T-helper 17 cell (primary cell): ENCODE results near the gene PMS1. TPM values are rescaled to one million over a fixed set of nuclear protein-coding genes. Genes with fewer than 3 reads are reported as not detected.
"Not testable (repeated sequence)": the region's sequence is repeated elsewhere in the genome, so short reads cannot be mapped to it uniquely, and the experiment has no call there.

Experiments used
- ATAC-seq: fragments of 150-1000 bp; cut with Tn5 transposase; 2 replicates; pipeline ENCODE4 v1.10.0; 2021; ENCODE audit warnings: mild to moderate bottlenecking, moderate library complexity
- DNase-seq, 3 donors: peaks; one replicate each; pipeline versions ENCODE4 v3.0.0 to v3.0.0-alpha.2; 2020 to 2021
- H3K9me3 ChIP-seq: one replicate; pipeline ENCODE4 v1.7.0; 2013; ENCODE audit warnings: low read length, mild to moderate bottlenecking; ENCODE audit not compliant: control insufficient read depth, poor library complexity, severe bottlenecking
- H3K27ac Mint-ChIP-seq: one replicate; pipeline ENCODE4 v1.8.0; 2022; ENCODE audit warnings: mild to moderate bottlenecking, moderate library complexity, mixed read lengths
- H3K27me3 Mint-ChIP-seq: one replicate; pipeline ENCODE4 v1.8.0; 2022; ENCODE audit warnings: mixed read lengths
- H3K36me3 Mint-ChIP-seq: one replicate; pipeline ENCODE4 v1.8.0; 2022; ENCODE audit warnings: low read depth, mixed read lengths
- H3K4me1 Mint-ChIP-seq: one replicate; pipeline ENCODE4 v1.8.0; 2022; ENCODE audit warnings: mild to moderate bottlenecking, mixed read lengths
- H3K4me3 Mint-ChIP-seq: one replicate; pipeline ENCODE4 v1.8.0; 2022; ENCODE audit warnings: mild to moderate bottlenecking, moderate library complexity, mixed read lengths
- total RNA-seq, 4 donors: library from RNA in 2 of 4; stranded (reverse) in 2 of 4; gene quantifications; one replicate each; pipeline ENCODE4 v1.2.3 and lab custom pipeline; 2022 to 2026

PMS1 gene
- total RNA-seq, 2 donors from 2014 or later: 18.0 to 18.4 TPM

- no peaks in the 10 kb centered on the region for H3K9me3 ChIP-seq
- ATAC-seq (no peak), DNase-seq (no peak)
- H3K4me3 Mint-ChIP-seq: no peak overlapping the region
- peaks cover under 1% of the 10 kb centered on the region for H3K27me3 Mint-ChIP-seq
- peaks cover 5% of the 10 kb centered on the region for H3K4me1 Mint-ChIP-seq
- peaks cover 5% of the 10 kb centered on the region for H3K36me3 Mint-ChIP-seq
- no peak overlapping the region for H3K27ac Mint-ChIP-seq
Observed at GRCh38 chr2:189880832-189881492, 96.7 kb downstream of the PMS1 start.

- H3K27me3 Mint-ChIP-seq: peaks cover 7% of the 10 kb centered on the region
- DNase-seq (no peak), ATAC-seq (no peak)
- H3K27ac Mint-ChIP-seq: no peak overlapping the region
- peaks cover 4% of the 10 kb centered on the region for H3K4me1 Mint-ChIP-seq
- no peaks in the 10 kb centered on the region for H3K36me3 Mint-ChIP-seq
- no peak overlapping the region for H3K4me3 Mint-ChIP-seq
- H3K9me3 ChIP-seq: no peaks in the 10 kb centered on the region
Observed at GRCh38 chr2:189885368-189885767, 101.1 kb downstream of the PMS1 start.

DNA sequence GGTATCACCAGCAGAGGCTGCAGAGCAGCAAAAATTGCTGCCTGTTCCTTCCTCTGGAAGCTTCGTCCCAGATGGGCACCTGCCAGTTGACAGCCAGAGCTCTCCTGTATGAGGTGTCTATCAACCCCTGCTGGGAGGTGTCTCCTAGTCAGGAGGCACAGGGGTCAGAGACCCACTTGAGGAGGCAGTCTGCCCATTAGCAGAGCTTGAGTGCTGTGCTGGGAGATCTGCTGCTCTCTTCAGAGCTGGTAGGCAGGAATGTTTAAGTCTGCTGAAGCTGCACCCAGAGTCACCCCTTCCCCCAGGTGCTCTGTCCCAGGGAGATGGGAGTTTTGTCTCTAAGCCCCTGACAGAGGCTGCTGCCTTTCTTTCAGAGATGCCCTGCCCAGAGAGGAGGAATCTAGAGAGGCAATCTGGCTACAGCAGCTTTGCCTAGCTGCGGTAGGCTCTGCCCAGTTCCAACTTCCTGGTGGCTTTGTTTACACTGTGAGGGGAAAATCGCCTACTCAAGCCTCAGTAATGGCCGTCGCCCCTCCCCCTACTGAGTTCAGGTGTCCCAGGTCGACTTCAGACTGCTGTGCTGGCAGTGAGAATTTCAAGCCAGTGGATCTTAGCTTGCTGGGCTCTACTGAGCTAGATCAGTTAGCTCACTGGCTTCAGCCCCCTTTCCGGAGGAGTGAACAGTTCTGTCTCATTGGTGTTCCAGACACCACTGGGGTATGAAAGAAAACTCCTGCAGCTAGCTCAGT is 108.5 kb downstream of the PMS1 start:
- H3K27me3 Mint-ChIP-seq: peaks cover 11% of the 10 kb centered on the region
- H3K9me3 ChIP-seq, H3K4me3 Mint-ChIP-seq, H3K4me1 Mint-ChIP-seq, ATAC-seq, H3K36me3 Mint-ChIP-seq, DNase-seq, H3K27ac Mint-ChIP-seq: not testable (repeated sequence)

DNA sequence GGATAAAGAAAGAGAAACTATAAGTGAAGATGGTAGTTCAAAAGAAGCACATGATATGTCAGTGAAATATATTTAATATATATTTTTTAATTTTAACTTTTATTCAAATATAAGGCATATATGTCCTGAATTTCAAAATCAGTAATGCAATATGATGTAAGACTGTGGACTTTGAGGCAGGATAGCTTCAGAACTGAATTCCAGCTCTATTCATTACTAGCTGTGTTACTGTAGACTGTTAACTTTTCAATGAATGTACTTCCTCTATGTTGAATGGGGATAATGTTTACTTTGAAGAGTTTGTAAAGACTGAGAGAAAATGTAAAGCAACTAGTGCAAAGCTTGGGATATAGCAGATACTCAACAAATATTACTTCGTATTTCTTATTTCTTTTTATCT is 112.6 kb downstream of the PMS1 start:
- Mint-ChIP-seq H3K36me3 (peaks cover under 1% of the 10 kb centered on the region), H3K27me3 (peaks cover 8% of the 10 kb centered on the region), H3K27ac (no peak overlapping the region), H3K4me1 (no peaks in the 10 kb centered on the region), H3K4me3 (no peak overlapping the region)
- no peaks in the 10 kb centered on the region for H3K9me3 ChIP-seq
- DNase-seq (no peak), ATAC-seq (no peak)

DNA sequence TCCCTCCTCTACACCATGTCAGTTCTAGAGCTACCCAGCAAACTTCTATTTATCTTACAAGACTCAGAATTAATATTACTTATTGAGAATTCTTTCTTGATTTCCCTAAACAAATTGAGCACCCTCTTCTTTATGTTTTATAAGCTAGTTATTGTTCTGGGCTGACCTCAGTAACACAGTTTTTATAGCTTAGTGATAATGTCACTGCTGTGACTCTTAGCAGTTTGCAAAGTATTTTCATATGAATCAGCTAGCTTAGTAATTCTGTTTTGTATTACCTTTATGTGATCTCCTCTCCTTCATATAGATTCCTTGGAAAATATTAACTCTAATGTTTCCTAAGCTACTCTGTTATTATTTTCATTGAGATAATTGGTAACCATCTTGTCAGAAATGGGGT is 114.9 kb downstream of the PMS1 start:
- no peak for DNase-seq
- peaks cover 5% of the 10 kb centered on the region for H3K27me3 Mint-ChIP-seq
- no peaks in the 10 kb centered on the region for H3K9me3 ChIP-seq
- no peaks in the 10 kb centered on the region for H3K4me1 Mint-ChIP-seq
- H3K36me3 Mint-ChIP-seq: no peaks in the 10 kb centered on the region
- H3K4me3 Mint-ChIP-seq: no peak overlapping the region
- no peak for ATAC-seq
- no peak overlapping the region for H3K27ac Mint-ChIP-seq

DNA sequence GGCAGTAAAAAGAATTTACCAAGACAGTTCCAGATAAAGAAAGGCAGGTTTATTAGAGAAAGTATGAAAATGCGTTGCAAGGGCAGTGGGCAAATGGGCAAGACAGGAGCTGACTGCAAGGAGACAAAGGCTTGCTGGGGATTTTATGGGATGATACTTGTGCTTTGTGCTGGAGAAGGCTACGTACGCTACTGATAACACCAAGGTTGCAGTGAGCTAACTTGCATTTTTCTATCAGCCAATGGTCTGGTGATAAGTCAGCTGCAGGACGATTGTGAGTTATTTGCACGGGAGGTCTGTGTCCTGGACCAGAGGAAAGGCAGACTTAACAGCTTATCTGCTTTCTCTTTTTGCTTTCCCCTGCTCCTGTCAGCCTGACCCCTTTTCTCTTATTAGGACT is 116.5 kb downstream of the PMS1 start:
- ATAC-seq (no peak), DNase-seq (no peak)
- Mint-ChIP-seq H3K4me1 (no peaks in the 10 kb centered on the region), H3K27me3 (peaks cover under 1% of the 10 kb centered on the region), H3K27ac (no peak overlapping the region), H3K4me3 (no peak overlapping the region), H3K36me3 (no peaks in the 10 kb centered on the region)
- no peaks in the 10 kb centered on the region for H3K9me3 ChIP-seq

DNA sequence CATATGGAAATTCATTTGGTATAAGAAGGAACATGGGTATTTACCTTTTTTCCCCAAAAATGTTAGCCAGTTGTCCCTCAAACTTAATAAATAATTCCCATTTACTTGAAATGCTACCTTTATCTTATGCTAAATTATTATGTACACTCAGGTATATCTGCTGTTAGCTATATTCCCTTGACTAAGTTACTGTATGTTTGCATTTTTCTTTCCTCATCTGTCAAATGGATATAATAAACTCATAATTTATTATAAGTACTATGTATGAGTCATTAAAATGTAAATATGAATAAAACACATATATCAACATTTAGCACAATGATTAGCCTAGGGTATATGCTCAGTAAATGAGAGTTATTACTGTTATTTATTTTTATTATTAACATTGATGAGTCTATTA is 117.4 kb downstream of the PMS1 start:
- Mint-ChIP-seq H3K27me3 (no peaks in the 10 kb centered on the region), H3K4me1 (no peaks in the 10 kb centered on the region), H3K4me3 (no peak overlapping the region), H3K27ac (no peak overlapping the region), H3K36me3 (no peaks in the 10 kb centered on the region)
- ATAC-seq (no peak), DNase-seq (no peak)
- no peaks in the 10 kb centered on the region for H3K9me3 ChIP-seq

GRCh38 chr2:189913821-189914220 is 129.6 kb downstream of the PMS1 start:
- Mint-ChIP-seq H3K4me3 (no peak overlapping the region), H3K27me3 (peaks cover 15% of the 10 kb centered on the region), H3K36me3 (peaks cover 4% of the 10 kb centered on the region), H3K27ac (no peak overlapping the region), H3K4me1 (peaks cover 2% of the 10 kb centered on the region)
- no peak for ATAC-seq
- no peak for DNase-seq
- H3K9me3 ChIP-seq: no peaks in the 10 kb centered on the region

DNA sequence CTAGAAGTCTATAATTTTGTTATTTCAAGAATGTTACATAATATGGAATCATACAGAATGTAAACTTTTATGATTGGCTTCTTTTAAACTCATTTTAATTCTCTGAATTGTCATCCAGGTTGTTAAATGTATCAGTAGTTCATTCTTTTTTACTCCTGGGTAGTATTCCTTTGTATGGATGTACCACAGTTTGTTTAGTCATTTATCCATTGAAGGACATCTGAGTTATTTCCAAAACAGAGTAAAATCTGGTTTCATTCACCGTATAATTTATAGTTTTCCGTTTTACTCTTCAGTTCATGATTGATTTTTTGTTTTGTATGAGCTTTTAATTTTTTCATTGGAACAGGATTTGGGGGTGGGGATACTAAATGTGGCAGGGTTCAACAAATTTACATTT is 132.4 kb downstream of the PMS1 start:
- Mint-ChIP-seq H3K27me3 (peaks cover 22% of the 10 kb centered on the region), H3K27ac (no peak overlapping the region), H3K4me3 (no peak overlapping the region), H3K4me1 (peaks cover 2% of the 10 kb centered on the region), H3K36me3 (peaks cover 6% of the 10 kb centered on the region)
- ATAC-seq (no peak), DNase-seq (no peak)
- no peaks in the 10 kb centered on the region for H3K9me3 ChIP-seq

Other genes with a start within 250 kb of the PMS1 start
- gene SLC40A1, start 203.7 kb upstream of the PMS1 start, total RNA-seq: 10 to 100 TPM; 30.9 to 92.7 TPM
- gene ASNSD1, start 123.0 kb upstream of the PMS1 start, total RNA-seq: 10 to 100 TPM; 34.2 to 40.4 TPM
- 10 to 100 TPM in 1 of 2 donors, 1 to 10 TPM in 1; 8.0 to 10.0 TPM for gene ANKAR, start 109.8 kb upstream of the PMS1 start, total RNA-seq
- 1 to 10 TPM; 4.2 to 4.3 TPM for gene OSGEPL1, start 21.7 kb upstream of the PMS1 start, total RNA-seq
- 100 to 1,000 TPM; 119 to 145 TPM for gene ORMDL1, start 111 bp upstream of the PMS1 start, total RNA-seq